SIG-M5 treated with dmso at 0.1 percent for 504 hours (cell line): ENCODE results near the gene GRID2.

Source experiments
- DNase-seq: peaks from one replicate; lab custom pipeline; 2025; ENCODE audit not compliant: unreplicated experiment; lab: John Stamatoyannopoulos, UW

Gene GRID2

DNA sequence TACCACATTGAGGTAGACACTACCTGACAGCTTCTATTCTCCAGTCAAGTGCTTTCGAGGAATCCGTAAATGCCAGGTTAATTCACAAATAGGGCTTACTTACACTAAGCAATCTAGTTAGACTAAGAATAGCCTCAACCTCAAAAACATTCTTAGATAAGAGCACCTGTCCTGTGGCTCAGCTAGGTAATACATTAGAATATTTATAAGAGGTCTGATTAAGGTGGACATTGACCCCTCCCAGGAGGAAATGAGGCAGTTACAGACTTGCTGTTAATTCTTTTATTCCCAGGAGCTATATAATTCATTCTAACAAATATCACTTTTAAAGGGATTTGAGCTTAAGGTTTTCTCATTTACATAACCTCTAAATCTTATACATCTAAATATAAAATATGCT, 758.1 kb downstream of the GRID2 start:
- no peak for DNase-seq

DNA sequence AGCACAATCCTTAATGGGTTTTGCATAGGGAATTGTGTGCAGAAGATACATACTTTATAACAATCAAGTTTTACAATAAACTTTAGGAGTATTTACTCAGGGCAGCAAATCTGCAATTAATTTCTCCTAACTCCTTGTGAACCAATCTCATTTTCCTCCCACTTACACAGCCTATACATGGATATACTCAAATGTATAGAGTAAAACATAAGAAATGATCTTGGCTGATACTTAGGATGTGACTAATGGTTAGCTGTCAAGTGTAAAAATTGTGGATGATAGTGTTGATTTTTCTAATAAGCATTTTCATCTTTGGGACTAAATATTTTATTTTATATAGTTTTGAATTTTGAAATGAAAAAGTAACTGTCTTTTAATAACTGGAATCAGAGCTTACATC, 759.6 kb downstream of the GRID2 start:
- no peak for DNase-seq

DNA sequence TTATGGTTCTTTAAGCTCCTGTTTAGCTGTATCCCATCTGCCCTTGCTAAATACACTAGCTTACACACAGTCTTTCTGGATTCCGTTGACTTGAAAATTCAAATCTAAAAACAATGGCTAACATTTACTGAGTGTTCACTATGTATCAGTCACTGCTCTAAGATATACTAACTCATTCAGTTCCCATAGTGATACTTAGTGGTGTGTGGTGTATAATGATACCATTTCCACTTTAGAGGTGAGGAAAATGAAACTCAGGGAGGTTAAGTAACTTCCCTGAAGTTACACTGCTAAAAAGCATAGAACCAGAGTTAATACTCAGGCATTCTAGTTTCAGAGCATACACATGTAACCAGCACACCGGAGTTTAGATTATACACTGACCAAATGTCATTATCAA, 762.0 kb downstream of the GRID2 start:
- no peak for DNase-seq

- DNase-seq: no peak
Measured at GRCh38 chr4:93066749-93067148, 763.0 kb downstream of the GRID2 start.

DNA sequence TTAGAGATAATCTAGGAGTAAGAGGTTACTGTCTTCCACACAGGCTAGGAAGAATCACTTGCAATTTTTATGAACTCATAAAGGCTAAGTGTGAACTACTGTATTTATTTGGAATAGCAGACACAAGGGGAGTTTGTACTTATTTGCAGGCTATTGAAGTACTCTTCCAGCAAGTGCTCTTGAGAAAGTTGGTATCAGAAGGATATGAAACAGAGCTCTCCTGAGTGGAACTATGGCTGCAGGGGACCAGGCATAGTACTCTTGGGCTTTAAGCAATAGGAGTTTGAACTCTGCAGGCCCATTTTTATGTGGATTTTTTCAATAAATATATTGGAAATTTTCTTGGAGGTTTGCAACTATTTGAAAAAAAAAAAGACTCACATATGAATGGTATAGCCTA, 768.5 kb downstream of the GRID2 start:
- DNase-seq: no peak

DNA sequence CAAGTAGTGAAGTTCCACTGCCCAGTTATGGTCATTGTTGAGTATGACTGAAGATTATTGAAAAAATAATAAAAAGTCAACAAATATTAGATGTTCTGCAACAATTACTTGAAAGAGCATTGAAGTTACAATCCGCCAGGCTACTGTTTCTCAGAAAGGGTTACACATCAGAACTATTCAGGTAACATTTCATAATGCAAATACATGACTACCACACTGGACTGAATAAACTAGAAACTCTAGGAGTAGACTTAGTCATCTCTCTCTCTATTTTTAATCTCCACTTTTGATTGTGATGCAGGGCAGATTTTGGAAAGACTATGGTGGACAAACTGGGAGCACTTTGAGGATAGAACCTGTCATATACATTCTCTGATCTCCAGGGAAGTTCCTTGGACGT, 776.5 kb downstream of the GRID2 start:
- DNase-seq: no peak

- no peak for DNase-seq
Measured at GRCh38 chr4:93084599-93085305, 781.0 kb downstream of the GRID2 start.

GRCh38 chr4:93086356-93086755, 782.6 kb downstream of the GRID2 start:
- no peak for DNase-seq

DNA sequence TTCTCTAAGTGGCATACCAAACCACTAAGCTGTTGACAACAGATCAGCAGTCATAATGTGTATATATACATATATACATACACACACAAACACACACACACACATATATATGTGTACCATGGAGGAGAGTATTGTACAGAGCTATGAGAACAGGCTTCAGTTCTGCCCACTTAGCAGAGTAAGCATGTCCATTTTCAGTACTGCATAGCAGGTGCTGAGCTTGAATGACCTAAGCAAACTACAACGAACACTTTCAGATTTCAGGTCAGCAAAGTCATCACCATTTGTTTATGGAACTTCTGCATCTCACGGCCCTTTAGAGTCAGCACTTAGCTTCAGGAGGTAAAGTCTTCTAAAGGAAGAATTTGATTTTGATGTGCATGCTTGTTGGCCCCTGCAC, 789.0 kb downstream of the GRID2 start:
- DNase-seq: no peak

DNA sequence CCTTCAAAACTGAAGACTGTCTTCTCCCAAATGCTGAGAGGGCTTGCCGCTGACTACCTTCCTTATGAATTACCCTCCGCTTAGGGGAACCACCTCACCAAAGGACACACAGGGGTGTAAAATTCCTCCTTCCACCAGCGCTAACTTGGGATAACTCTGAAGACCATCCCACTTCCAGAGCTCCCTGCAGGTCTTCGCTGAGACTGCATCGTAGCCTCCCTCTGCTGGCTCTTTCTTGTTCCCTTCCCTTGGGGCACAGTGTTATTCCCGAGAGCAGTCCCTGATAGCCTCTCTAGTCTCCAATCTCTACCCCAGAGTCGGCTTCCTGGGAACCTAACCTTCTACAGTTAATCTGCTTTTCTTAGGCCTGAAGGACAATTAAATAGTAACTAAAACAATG, 799.3 kb downstream of the GRID2 start:
- DNase-seq: no peak

DNA sequence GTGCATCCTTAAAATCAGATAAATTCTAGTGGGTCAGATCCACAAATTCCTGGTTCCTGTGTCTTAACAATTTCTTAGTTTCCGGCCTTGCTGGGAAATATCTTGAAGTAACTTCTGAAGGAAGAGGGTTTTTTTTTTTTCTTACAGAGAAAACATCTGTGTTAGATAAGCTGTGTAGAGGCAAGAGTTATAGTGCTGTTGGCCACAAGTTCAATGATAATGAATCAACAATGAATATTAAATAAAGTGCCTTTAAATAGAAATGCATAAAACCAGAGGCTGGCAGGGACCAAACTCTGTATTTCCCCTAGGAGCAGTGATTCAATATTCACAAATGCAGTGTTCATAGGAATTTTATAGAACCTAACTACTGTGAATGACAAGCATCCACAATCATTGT, 812.9 kb downstream of the GRID2 start:
- no peak for DNase-seq

DNA sequence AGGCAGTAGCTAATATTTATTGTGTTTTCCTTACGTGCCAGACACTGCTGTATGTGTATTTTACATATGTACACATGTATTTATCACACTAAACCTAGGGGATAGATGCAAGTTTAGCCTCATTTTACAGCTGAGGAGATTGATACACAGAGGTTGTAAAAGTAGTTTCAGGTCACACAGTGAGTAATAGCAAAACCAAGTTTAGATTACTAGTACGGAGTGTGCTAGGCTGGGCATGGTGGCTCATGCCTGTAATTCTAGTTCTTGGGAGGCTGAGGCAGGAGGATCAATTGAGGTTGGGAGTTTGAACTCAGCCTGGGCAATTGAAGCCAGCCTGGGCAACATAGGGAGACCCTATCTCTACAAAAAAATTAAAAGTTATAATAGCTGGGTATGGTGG, 823.7 kb downstream of the GRID2 start:
- DNase-seq: no peak

DNA sequence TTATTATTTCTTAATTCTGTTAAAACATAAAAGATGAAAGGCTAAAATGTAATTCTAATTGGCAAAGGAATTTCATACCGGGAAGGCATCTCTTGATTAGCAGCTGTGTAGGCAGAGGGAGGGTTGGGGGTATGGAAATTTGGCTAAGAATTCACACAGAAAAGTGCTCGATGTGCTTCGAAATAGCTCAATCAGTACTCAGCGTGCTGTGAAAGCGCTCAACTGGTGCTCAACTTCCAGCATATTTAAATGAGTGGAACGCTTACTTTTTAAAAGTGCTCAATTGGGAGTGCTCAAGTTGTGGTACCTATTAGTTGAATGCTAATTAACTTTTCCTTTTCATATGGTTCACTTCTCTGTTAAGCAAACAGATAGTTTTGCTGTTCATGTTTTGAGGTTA, 828.9 kb downstream of the GRID2 start:
- DNase-seq: no peak

GRCh38 chr4:93139118-93139517, 835.4 kb downstream of the GRID2 start:
- DNase-seq: no peak

DNA sequence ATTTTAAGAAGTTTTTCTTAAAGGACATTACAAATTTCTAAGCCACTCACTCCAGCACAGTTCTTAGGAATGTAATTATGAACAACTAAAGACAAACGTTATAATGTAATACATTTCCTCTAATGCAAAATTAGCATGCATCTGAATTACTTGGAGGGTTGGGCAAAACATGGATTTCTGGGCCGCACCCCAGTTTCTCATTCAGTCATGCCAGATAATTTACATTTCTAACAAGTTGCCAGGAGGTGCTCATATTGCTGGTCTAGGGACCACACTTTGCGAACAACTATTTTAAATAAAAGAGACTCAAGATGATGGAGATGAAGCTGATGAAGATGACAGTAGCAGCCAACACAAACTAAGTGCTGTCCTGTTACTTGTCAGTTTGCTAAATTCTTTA, 840.1 kb downstream of the GRID2 start:
- DNase-seq: no peak

GRCh38 chr4:93144644-93145043, 840.9 kb downstream of the GRID2 start:
- DNase-seq: no peak

DNA sequence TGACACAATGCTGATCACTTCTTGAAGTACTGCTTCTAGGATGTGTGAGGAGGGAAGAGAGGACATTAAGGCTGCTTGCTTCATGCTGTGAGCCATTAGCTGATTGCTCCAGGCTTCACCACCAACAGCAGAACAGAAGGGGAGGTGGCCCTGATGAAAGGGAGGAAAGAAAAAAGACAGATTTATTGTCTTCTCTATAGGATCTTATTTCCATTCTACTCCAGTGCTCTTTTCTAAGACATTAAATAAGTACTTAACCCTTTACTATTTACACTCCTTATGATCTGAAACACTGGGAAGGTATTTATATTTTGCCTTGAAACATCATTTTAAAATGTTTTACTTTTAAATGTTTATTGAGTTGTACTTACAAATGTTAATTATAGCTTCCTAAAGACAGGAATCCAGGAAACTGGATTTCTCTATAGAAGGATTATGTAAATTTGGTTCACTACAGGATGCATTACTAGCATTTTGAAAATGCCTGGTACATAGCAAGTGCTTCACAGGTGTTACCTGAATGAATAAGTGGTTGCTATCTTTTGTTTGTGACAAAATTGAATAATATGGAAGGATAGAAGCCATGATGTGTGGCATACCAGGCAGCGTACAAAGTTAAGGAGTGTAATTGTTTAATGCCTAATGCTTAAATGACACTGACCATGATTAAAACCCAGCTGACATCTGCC, 843.9 kb downstream of the GRID2 start:
- DNase-seq: no peak

DNA sequence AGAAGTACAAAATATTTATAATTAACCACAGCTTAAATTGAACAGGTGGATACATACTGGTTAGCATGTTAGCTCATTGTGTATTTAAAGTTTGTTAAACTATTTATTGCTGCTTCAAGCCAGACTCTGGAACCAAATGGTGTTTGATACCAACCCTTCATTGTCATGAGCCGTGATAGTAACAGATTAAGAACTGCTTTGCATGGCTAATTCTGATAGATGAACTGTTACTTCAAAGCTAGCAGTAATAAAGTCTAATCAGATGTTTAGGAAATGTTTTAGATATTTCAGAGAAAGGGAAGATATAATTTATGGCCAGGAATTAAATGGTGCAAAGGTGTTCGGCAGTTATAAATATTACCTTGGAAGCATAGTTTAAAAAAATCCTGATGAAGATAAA, 848.7 kb downstream of the GRID2 start:
- DNase-seq: no peak

DNA sequence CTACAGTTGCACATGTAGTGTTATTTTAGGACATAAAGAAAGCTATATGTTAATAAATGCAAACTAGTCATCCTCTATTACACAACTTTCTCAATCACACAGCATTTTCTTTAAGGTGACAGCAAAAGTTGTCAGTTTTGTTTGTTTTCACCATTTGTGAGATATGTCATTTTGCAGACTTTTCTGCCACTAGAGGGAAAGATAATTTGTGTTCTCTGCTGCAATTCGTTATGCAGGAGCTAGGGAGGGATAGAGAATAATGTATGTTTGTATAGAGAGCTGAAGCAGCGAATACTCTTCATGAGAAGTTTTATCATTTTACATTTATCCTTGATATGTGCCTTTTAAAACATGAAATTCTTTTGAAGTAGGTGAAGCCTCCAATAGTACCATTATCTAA, 854.2 kb downstream of the GRID2 start:
- no peak for DNase-seq

GRCh38 chr4:93168053-93168452, 864.3 kb downstream of the GRID2 start:
- no peak for DNase-seq

GRCh38 chr4:93169966-93170365, 866.2 kb downstream of the GRID2 start:
- no peak for DNase-seq

DNA sequence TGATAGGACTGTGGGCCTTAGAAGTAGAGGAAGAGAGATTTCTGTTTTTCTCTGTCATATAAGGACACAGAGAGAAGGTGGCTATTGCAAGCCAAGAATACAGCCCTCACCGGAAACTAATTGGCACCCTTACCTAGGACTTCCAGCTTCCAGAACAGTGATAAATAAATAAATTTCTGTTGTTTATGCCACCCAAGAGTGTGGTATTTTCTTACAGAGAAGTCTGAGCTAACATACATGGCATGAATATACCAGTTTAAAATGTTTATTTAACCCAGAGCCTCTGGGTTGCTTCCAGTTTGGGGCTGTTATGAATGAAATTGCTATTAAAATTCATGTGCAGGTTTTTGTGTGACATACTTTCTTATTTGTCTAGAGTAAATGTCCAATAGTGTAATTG, 870.8 kb downstream of the GRID2 start:
- no peak for DNase-seq

- DNase-seq: no peak
Measured at GRCh38 chr4:93178279-93178678, 874.5 kb downstream of the GRID2 start.
